OCI-LY1 (cell line): ENCODE measurements around the gene NRP2.

ENCODE experiments used
- H2AFZ ChIP-seq: fragments of 200-600 bp; sonication (generic), shearing (Covaris generic); 2 replicates; pipeline ENCODE4 v1.6.0; 2014; ENCODE audit warnings: antibody characterized with exemption, mild to moderate bottlenecking, low read length
- H3F3A ChIP-seq: fragments of 200-600 bp; sonication (generic), shearing (Covaris generic); 2 replicates; pipeline ENCODE4 v1.6.0; 2014; ENCODE audit warnings: mild to moderate bottlenecking, antibody characterized with exemption, low read length, moderate library complexity; ENCODE audit not compliant: insufficient read depth
- H3K27ac ChIP-seq: fragments of 200-600 bp; sonication (generic); 2 replicates; pipeline ENCODE4 v1.5.1; 2014; ENCODE audit warnings: low read length, mixed run types, mild to moderate bottlenecking, low read depth; ENCODE audit not compliant: poor library complexity, severe bottlenecking
- H3K27me3 ChIP-seq: fragments of 200-600 bp; sonication (generic); 2 replicates; pipeline ENCODE4 v1.6.0; 2014; ENCODE audit warnings: antibody characterized with exemption, mild to moderate bottlenecking, low read length, moderate library complexity; ENCODE audit not compliant: insufficient read depth
- H3K36me3 ChIP-seq: fragments of 200-600 bp; sonication (generic); 2 replicates; pipeline ENCODE4 v1.6.1; 2014; ENCODE audit warnings: mild to moderate bottlenecking, antibody characterized with exemption, low read length, moderate library complexity, mixed read lengths; ENCODE audit not compliant: insufficient read depth
- H3K4me1 ChIP-seq: fragments of 200-600 bp; sonication (generic); 2 replicates; pipeline ENCODE4 v1.5.1; 2014; ENCODE audit warnings: mild to moderate bottlenecking, low read length, moderate library complexity; ENCODE audit not compliant: insufficient read depth, severe bottlenecking
- H3K4me2 ChIP-seq: fragments of 200-600 bp; sonication (generic), shearing (Covaris generic); 2 replicates; pipeline ENCODE4 v1.6.1; 2014; ENCODE audit warnings: low read length
- H3K4me3 ChIP-seq: fragments of 200-600 bp; sonication (generic); 2 replicates; pipeline ENCODE4 v1.5.1; 2014; ENCODE audit warnings: low read length, low read depth, mild to moderate bottlenecking, mixed read lengths; ENCODE audit not compliant: poor library complexity, severe bottlenecking
- H3K79me2 ChIP-seq: fragments of 200-600 bp; shearing (Covaris generic); 2 replicates; pipeline ENCODE4 v1.6.1; 2016; ENCODE audit warnings: mixed run types, low read length, mixed read lengths; ENCODE audit not compliant: insufficient read depth
- H3K9ac ChIP-seq: fragments of 200-600 bp; sonication (generic), shearing (Covaris generic); 2 replicates; pipeline ENCODE4 v1.6.1; 2014; ENCODE audit warnings: mild to moderate bottlenecking, low read length, mixed read lengths
- H3K9me2 ChIP-seq: fragments of 200-600 bp; sonication (generic), shearing (Covaris generic); 2 replicates; pipeline ENCODE4 v1.6.1; 2014; ENCODE audit warnings: low read depth, mild to moderate bottlenecking, low read length, mixed read lengths
- H3K9me3 ChIP-seq: fragments of 200-600 bp; shearing (Covaris generic); 2 replicates; pipeline ENCODE4 v1.6.1; 2014; ENCODE audit warnings: low read length, mixed read lengths
- H4K20me1 ChIP-seq: fragments of 200-600 bp; sonication (generic), shearing (Covaris generic); 2 replicates; pipeline ENCODE4 v1.6.0; 2016; ENCODE audit warnings: mild to moderate bottlenecking, low read length; ENCODE audit not compliant: insufficient read depth
- CTCF ChIP-seq: fragments of 200-600 bp; sonication (generic), shearing (Covaris generic); IDR thresholded peaks from 2 replicates; pipeline ENCODE4 v1.5.1; 2017; ENCODE audit warnings: mild to moderate bottlenecking, antibody characterized with exemption, low read length, moderate library complexity, mixed read lengths
- EZH2 ChIP-seq: fragments of 200-600 bp; sonication (generic), shearing (Covaris generic); IDR thresholded peaks from 2 replicates; pipeline ENCODE4 v1.8.0; 2017; ENCODE audit warnings: borderline replicate concordance, mixed run types, mild to moderate bottlenecking, antibody characterized with exemption, low read length, moderate library complexity, mixed read lengths

Gene NRP2

GRCh38 chr2:205787761-205788160 is 105.5 kb downstream of the NRP2 start:
- H3K9me2 ChIP-seq: no peaks in the 10 kb centered on the region
- no peaks in the 10 kb centered on the region for H3K36me3 ChIP-seq
- H3K4me3 ChIP-seq: no peak overlapping the region
- no peak overlapping the region for H2AFZ ChIP-seq
- no peaks in the 10 kb centered on the region for H3K9me3 ChIP-seq
- H3K4me2 ChIP-seq: no peak overlapping the region
- no peaks in the 10 kb centered on the region for H3F3A ChIP-seq
- TF ChIP-seq EZH2 (no peak), CTCF (no peak)
- no peaks in the 10 kb centered on the region for H3K4me1 ChIP-seq
- no peaks in the 10 kb centered on the region for H4K20me1 ChIP-seq
- H3K79me2 ChIP-seq: no peaks in the 10 kb centered on the region
- no peaks in the 10 kb centered on the region for H3K27me3 ChIP-seq
- no peak overlapping the region for H3K9ac ChIP-seq
- no peak overlapping the region for H3K27ac ChIP-seq

GRCh38 chr2:205789906-205790305 is 107.6 kb downstream of the NRP2 start:
- H3K4me2 ChIP-seq: no peak overlapping the region
- no peak overlapping the region for H3K27ac ChIP-seq
- H2AFZ ChIP-seq: no peak overlapping the region
- H4K20me1 ChIP-seq: no peaks in the 10 kb centered on the region
- no peak for TF ChIP-seq CTCF
- no peak for TF ChIP-seq EZH2
- no peaks in the 10 kb centered on the region for H3K27me3 ChIP-seq
- H3K79me2 ChIP-seq: no peaks in the 10 kb centered on the region
- H3K4me1 ChIP-seq: no peaks in the 10 kb centered on the region
- no peaks in the 10 kb centered on the region for H3K9me3 ChIP-seq
- H3K9ac ChIP-seq: no peak overlapping the region
- H3K4me3 ChIP-seq: no peak overlapping the region
- no peaks in the 10 kb centered on the region for H3K36me3 ChIP-seq
- no peaks in the 10 kb centered on the region for H3F3A ChIP-seq
- H3K9me2 ChIP-seq: no peaks in the 10 kb centered on the region

GRCh38 chr2:205792908-205793307 is 110.6 kb downstream of the NRP2 start:
- no peak overlapping the region for H3K4me3 ChIP-seq
- H3K4me1 ChIP-seq: no peaks in the 10 kb centered on the region
- no peaks in the 10 kb centered on the region for H4K20me1 ChIP-seq
- H3K9ac ChIP-seq: no peak overlapping the region
- H3K9me3 ChIP-seq: no peaks in the 10 kb centered on the region
- H3K4me2 ChIP-seq: no peak overlapping the region
- no peak overlapping the region for H3K27ac ChIP-seq
- no peaks in the 10 kb centered on the region for H3K36me3 ChIP-seq
- TF ChIP-seq CTCF (no peak), EZH2 (no peak)
- no peaks in the 10 kb centered on the region for H3K9me2 ChIP-seq
- H3K79me2 ChIP-seq: no peaks in the 10 kb centered on the region
- no peak overlapping the region for H2AFZ ChIP-seq
- no peaks in the 10 kb centered on the region for H3F3A ChIP-seq
- peaks cover 5% of the 10 kb centered on the region; the same call in 1 of the 2 replicates for H3K27me3 ChIP-seq
